Endothelial cell of umbilical vein (primary cell): ENCODE measurements around the gene CEACAM21. TPM values are rescaled to one million over a fixed set of nuclear protein-coding genes. Genes with fewer than 3 reads are reported as not detected.

ENCODE experiments used
- BruUV-seq: library from RNA; stranded (reverse); fragments of 400-500 nt; replicated peaks from 2 replicates; lab custom pipeline; 2021; lab: Mats Ljungman, UMichigan
- CTCF ChIA-PET: fragments of 300-600, 350-600 bp; sonication (Branson Sonifier 250); formaldehyde crosslinking; loops from one replicate; lab custom pipeline; 2021; ENCODE audit warnings: antibody characterized with exemption, inconsistent platforms; lab: Charles Lee
- POLR2A ChIA-PET: fragments of 300-600, 350-600 bp; sonication (Branson Sonifier 250); formaldehyde crosslinking; loops from one replicate; lab custom pipeline; 2021; ENCODE audit warnings: antibody characterized with exemption, inconsistent platforms; lab: Charles Lee
- DNase-seq: peaks from one replicate; pipeline ENCODE4 v3.0.0-alpha.2; 2011; ENCODE audit warnings: low read depth, low spot score
- FAIRE-seq: peaks from 2 replicates; lab custom pipeline; 2011; peaks lifted over from hg19 to GRCh38; lab: Jason Lieb, UNC
- H2AFZ ChIP-seq: 2 replicates; pipeline ENCODE4 v1.6.0; 2012; ENCODE audit warnings: low read depth, low read length, control low read depth, inconsistent platforms
- H3K27ac ChIP-seq: 2 replicates; pipeline ENCODE4 v1.5.1; 2011; ENCODE audit warnings: low read depth, mild to moderate bottlenecking, control low read depth, low read length, moderate library complexity; ENCODE audit not compliant: insufficient read depth
- H3K27me3 ChIP-seq, 2 experiments: 2 replicates each; pipeline versions ENCODE4 v1.6.0 to v1.6.1; 2011; ENCODE audit warnings: low read length in 2 of 2, mixed read lengths in 1 of 2; ENCODE audit not compliant: control insufficient read depth in 2 of 2, insufficient read depth in 2 of 2
- H3K36me3 ChIP-seq, 2 experiments: 2 replicates in 1 of 2; 3 replicates in 1 of 2; pipeline ENCODE4 v1.5.1; 2011; ENCODE audit warnings: low read length in 2 of 2, mild to moderate bottlenecking in 1 of 2, moderate library complexity in 1 of 2; ENCODE audit not compliant: control insufficient read depth in 2 of 2, insufficient read depth in 2 of 2; ENCODE audit errors: extremely low read depth in 1 of 2
- H3K4me1 ChIP-seq: 3 replicates; pipeline ENCODE4 v1.5.1; 2011; ENCODE audit warnings: mild to moderate bottlenecking, low read length; ENCODE audit not compliant: control insufficient read depth, insufficient read depth; ENCODE audit errors: extremely low read depth
- H3K4me2 ChIP-seq: 2 replicates; pipeline ENCODE4 v1.6.1; 2011; ENCODE audit warnings: low read length, control low read depth, mixed read lengths; ENCODE audit not compliant: insufficient read depth
- H3K4me3 ChIP-seq, 3 experiments: fragments of 200-600 bp in 1 of 3; sonication (generic), shearing (Covaris generic) in 1 of 3; replicated peaks in 1 of 3; 2 replicates each; pipeline ENCODE4 v1.5.1; 2011 to 2016; ENCODE audit warnings: control low read depth in 3 of 3, low read length in 3 of 3, mild to moderate bottlenecking in 2 of 3, inconsistent platforms in 1 of 3, low read depth in 1 of 3, moderate library complexity in 1 of 3; ENCODE audit not compliant: insufficient read depth in 1 of 3
- H3K79me2 ChIP-seq: 2 replicates; pipeline ENCODE4 v1.6.0; 2012; ENCODE audit warnings: low read length, inconsistent platforms; ENCODE audit not compliant: control insufficient read depth, insufficient read depth
- H3K9ac ChIP-seq: replicated peaks from 2 replicates; pipeline ENCODE3; 2011; ENCODE audit warnings: low read length, control low read depth; ENCODE audit not compliant: insufficient read depth; ENCODE audit errors: extremely low read depth
- H3K9me1 ChIP-seq: replicated peaks from 3 replicates; pipeline ENCODE4 v1.6.0; 2011; ENCODE audit warnings: mild to moderate bottlenecking, low read length; ENCODE audit not compliant: control insufficient read depth, insufficient read depth; ENCODE audit errors: extremely low read depth
- H3K9me3 ChIP-seq: replicated peaks from 2 replicates; pipeline ENCODE4 v1.5.1; 2012; ENCODE audit warnings: low read length, inconsistent platforms; ENCODE audit not compliant: control insufficient read depth, insufficient read depth
- H4K20me1 ChIP-seq: replicated peaks from 2 replicates; pipeline ENCODE3; 2011; ENCODE audit warnings: mild to moderate bottlenecking, low read length; ENCODE audit not compliant: control insufficient read depth, insufficient read depth; ENCODE audit errors: extremely low read depth
- CTCF ChIP-seq, 2 donors: IDR thresholded peaks; 1 replicate in 1 of 2; 2 replicates in 1 of 2; pipeline ENCODE4 v1.5.1; 2011; ENCODE audit warnings: low read length in 2 of 2, mild to moderate bottlenecking in 2 of 2, moderate library complexity in 2 of 2, control low read depth in 1 of 2, inconsistent platforms in 1 of 2, low read depth in 1 of 2; ENCODE audit not compliant: insufficient read depth in 1 of 2; ENCODE audit errors: extremely low read depth in 1 of 2
- EZH2 ChIP-seq: IDR thresholded peaks from 2 replicates; pipeline ENCODE4 v1.6.1; 2012; ENCODE audit warnings: borderline replicate concordance, low read depth, mild to moderate bottlenecking, moderate library complexity, low read length, inconsistent platforms; ENCODE audit not compliant: severe bottlenecking
- FOS ChIP-seq: IDR thresholded peaks from 2 replicates; pipeline ENCODE4 v1.6.1; 2011; ENCODE audit warnings: mild to moderate bottlenecking, low read length, moderate library complexity, borderline replicate concordance; ENCODE audit not compliant: insufficient read depth
- GATA2 ChIP-seq: IDR thresholded peaks from 2 replicates; pipeline ENCODE4 v1.7.0; 2011; ENCODE audit warnings: low read depth, mild to moderate bottlenecking, moderate library complexity, mixed read lengths, low read length; ENCODE audit not compliant: insufficient read length, insufficient read depth
- JUN ChIP-seq: IDR thresholded peaks from 2 replicates; pipeline ENCODE4 v1.6.1; 2011; ENCODE audit warnings: borderline replicate concordance, low read depth; ENCODE audit not compliant: insufficient read length, insufficient read depth
- MAX ChIP-seq: IDR thresholded peaks from 2 replicates; pipeline ENCODE4 v1.6.1; 2011; ENCODE audit not compliant: insufficient read depth, insufficient read length
- MYC ChIP-seq: IDR thresholded peaks from one replicate; pipeline ENCODE4 v1.6.1; 2011; ENCODE audit warnings: mild to moderate bottlenecking, low read depth, low read length
- POLR2A ChIP-seq: IDR thresholded peaks from 2 replicates; pipeline ENCODE4 v1.6.1; 2012; ENCODE audit warnings: low read depth, mild to moderate bottlenecking, control low read depth, low read length
- POLR2AphosphoS5 ChIP-seq: IDR thresholded peaks from 2 replicates; pipeline ENCODE4 v1.6.1; 2012; ENCODE audit warnings: low read depth, mild to moderate bottlenecking, control low read depth, low read length, moderate library complexity; ENCODE audit not compliant: insufficient read depth
- dilution Hi-C: fragments of 300-500 bp; cut with MboI; formaldehyde crosslinking; loops from one replicate; pipeline ENCODE4 v1.15.0; 2019; ENCODE audit warnings: low sequenced_read_pairs; ENCODE audit not compliant: extremely low pct_ligation_motif_present
- intact Hi-C: fragments of 100-400 bp; cut with micrococcal nuclease; formaldehyde crosslinking; loops from one replicate; pipeline ENCODE4 v1.10.0; 2022
- polyA plus RNA-seq, 4 experiments: library from polyadenylated mRNA; depleted of rRNA in 3 of 4; stranded (reverse) in 3 of 4; unstranded in 1 of 4; fragments of >200 nt; gene quantifications; 2 replicates each; pipeline versions ENCODE4 v1.2.1 to v1.2.3, GENCODE V29; 2011 to 2012; ENCODE audit warnings: missing spikeins in 1 of 4
- total RNA-seq: library from RNA; stranded (reverse); gene quantifications from 2 replicates; pipeline ENCODE4 v1.2.3, GENCODE V29; 2021

The CEACAM21 gene
- total and polyA plus RNA-seq, 2 donors (not counting 3 experiments of a cell fraction or from before 2014, with no cell fraction given) = 0.81 to 1.7 TPM

DNA sequence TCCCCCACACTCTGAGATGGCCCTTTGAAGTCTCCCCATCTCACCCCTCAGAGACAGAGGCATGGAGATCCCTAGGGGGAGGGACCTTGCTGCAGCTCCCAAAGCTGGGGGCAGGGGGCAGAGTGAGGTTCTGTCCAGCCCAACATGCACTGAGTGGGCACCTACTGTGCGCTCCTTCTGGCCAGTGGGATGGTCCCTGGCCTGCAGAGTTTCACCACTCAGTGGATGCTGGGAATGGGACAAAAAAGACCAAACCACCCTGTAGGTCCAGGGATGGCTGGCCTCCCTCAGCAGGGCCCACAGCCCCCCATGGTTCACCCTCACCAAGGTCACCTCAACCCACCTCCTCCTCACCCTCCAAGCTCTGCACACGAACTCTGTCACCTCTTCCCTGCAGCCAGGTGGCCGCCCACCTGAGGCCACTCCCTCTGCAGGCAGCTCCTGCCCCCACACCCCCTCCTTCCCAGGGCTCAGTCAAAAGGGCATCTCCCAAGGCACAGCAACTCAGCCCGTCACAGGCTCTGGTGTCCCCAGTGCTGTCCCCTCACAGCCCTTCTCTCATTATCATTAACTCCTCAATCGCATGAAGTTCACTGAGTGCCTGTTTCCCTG is 16.1 kb downstream of the CEACAM21 start:
- Histone ChIP-seq H4K20me1 (no peaks in the 10 kb centered on the region), H3K4me1 (peaks cover 5% of the 10 kb centered on the region), H2AFZ (no peak overlapping the region), H3K9me3 (no peaks in the 10 kb centered on the region), H3K27ac (no peak overlapping the region), H3K4me3 (no peak overlapping the region), H3K27me3 (peaks cover 5 to 10% of the 10 kb centered on the region in 2 experiments), H3K9me1 (no peaks in the 10 kb centered on the region), H3K79me2 (no peaks in the 10 kb centered on the region), H3K9ac (no peak overlapping the region), H3K4me2 (no peak overlapping the region), H3K36me3 (no peaks in the 10 kb centered on the region)
- TF ChIP-seq EZH2 = no peak
- TF ChIP-seq MYC = no peak
- no peak for TF ChIP-seq MAX
- TF ChIP-seq POLR2AphosphoS5 = no peak
- no peak for TF ChIP-seq FOS
- TF ChIP-seq JUN = no peak
- TF ChIP-seq CTCF (IDR thresholded peaks at IDR 0.05; ENCODE audit: extremely low read depth in 1 of 2, insufficient read depth in 1 of 2, low read depth in 1 of 2, low read length in 2 of 2) = no peak
- TF ChIP-seq GATA2 = no peak
- no peak for TF ChIP-seq POLR2A
- no TSS peak for BruUV-seq
- DNase-seq (no peak), FAIRE-seq (no peak)
- intact Hi-C loops (no loop called here), dilution Hi-C loops (no loop called here)
- ChIA-PET POLR2A (no interaction called here), CTCF (no interaction called here)
